Skin epidermis (tissue), 12 donors: ENCODE data around the gene BPIFB6.

Experiments used
- H3K27ac ChIP-seq, 21 experiments: fragments of 200-600 bp; sonication (generic) in 11 of 21; one replicate each; pipeline ENCODE4 v1.5.0; 2020; ENCODE audit warnings: mild to moderate bottlenecking in 3 of 21, inconsistent platforms in 2 of 21, moderate library complexity in 2 of 21
- H3K4me3 ChIP-seq, 7 experiments: fragments of 200-600 bp; sonication (generic) in 2 of 7; one replicate each; pipeline ENCODE4 v1.5.0; 2020; ENCODE audit warnings: inconsistent platforms in 2 of 7, mild to moderate bottlenecking in 2 of 7, moderate library complexity in 1 of 7

The BPIFB6 gene

DNA sequence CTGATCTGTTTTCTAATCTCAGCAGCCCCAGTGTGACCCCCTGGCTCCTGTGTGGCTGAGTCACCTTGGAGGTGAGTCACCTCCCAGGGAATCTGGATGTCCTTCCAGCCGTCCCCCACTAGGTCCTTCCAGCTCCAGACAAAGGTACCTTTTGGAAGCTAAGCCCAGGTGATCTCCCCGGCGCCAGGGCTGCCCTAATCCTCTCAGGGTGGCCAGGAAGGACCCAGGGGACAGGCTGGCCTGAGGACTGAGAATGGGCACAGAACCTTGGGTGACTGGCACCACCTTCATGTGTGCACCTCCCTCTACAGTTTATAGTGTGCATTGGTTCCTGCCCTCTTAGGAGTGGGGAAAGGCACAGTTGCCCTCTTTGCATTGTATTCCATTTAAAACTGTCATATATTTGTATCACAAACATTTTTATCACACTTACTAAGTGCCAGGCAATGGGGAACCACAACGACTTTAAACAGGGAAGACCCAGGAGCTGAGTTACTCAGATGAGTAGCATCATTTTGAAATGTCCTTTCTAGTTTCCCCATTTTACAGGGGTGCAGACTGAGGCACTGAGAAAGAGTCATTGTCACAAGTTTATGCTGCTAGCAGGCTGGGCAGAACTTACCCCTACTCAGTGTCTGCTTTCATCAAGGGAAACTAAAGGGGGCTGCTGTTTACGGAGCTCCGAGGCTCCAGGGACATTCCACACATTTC lies 45.4 kb downstream of the BPIFB6 start:
- H3K27ac ChIP-seq, result no peak overlapping the region

DNA sequence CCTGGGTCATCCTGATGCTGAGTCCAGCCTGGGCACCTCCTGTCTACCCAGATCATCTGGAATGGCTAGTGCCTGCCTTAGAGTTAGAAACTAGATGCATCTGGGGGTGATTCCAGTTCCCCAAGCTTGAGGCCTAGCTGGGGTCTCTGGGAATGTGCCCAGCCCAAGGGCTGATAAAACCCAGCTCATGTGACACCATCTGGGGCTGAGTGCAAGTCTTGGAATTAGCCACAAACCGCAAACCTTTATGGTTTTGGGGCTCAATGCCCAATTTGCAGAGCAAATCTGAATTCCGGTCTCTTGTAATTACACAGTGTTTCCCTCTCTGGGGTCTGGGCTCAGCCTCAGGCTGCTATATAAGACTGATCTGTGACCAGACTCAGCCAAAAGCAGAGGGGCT lies 47.8 kb downstream of the BPIFB6 start, which contains the start of gene BPIFB4:
Gene BPIFB4, plus strand, starts transcription at position 385 of the 400 bp plus-strand sequence. CDS start 1,884 bp downstream, outside the sequence.
- no peak within 1 kb of the TSS for H3K4me3 ChIP-seq
- no peak within 1 kb of the TSS for H3K27ac ChIP-seq

More for the DNA sequence above, 45.4 kb downstream of the BPIFB6 start:
- no peak overlapping the region for H3K4me3 ChIP-seq

DNA sequence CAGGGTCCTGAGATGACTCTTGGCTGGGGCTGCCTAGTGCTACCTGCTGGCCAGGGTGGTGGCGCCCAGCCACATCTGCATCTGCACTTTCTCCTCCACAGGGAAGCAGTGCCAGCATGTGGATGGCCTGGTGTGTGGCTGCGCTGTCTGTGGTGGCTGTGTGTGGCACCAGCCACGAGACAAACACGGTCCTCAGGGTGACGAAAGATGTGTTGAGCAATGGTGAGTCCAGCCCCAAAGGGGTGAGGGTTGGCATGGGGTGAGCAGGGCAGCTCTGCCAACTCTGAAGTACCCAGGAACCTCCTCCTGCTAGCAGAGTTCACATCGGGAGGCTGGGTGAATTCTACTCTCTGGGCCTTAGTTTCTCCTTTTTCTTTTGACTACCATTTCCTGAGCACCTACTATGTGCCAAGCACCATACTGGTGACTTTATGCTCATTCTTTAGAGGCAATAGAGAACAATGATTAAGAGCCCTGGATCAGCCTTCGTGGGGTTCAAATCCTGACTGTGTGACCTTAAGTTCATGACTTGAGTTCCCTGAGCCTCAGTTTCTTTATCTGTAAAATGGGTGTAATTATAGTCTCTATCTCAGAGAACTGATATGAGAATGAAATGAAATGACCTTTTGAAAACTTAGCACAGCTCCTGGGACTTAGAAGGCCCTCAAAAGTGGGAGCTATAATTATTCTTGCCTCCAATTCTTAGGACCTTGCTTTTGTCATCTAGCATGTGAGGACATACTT lies 50.1 kb downstream of the BPIFB6 start:
- H3K4me3 ChIP-seq, result no peak overlapping the region
- no peak overlapping the region for H3K27ac ChIP-seq

DNA sequence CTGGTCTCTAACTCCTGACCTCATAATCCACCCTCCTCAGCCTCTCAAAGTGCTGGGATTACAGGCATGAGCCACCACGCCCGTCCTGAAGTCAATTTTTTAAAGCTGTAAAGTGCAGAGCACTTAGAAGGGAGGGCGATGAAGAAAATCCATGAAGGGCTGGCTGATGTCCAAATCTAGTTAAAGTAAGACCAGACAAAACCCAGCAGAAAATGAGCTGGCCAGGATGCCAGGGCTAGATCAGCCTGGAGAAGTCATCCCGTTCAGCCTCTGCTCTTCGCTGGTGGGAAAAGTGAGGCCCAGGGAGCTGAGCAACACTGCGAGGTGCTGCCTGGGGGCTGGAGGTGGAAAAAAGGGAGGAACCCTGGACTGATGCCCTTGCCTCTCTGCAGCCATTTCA lies 51.1 kb downstream of the BPIFB6 start:
- Histone ChIP-seq H3K4me3 (no peak overlapping the region), H3K27ac (no peak overlapping the region)

DNA sequence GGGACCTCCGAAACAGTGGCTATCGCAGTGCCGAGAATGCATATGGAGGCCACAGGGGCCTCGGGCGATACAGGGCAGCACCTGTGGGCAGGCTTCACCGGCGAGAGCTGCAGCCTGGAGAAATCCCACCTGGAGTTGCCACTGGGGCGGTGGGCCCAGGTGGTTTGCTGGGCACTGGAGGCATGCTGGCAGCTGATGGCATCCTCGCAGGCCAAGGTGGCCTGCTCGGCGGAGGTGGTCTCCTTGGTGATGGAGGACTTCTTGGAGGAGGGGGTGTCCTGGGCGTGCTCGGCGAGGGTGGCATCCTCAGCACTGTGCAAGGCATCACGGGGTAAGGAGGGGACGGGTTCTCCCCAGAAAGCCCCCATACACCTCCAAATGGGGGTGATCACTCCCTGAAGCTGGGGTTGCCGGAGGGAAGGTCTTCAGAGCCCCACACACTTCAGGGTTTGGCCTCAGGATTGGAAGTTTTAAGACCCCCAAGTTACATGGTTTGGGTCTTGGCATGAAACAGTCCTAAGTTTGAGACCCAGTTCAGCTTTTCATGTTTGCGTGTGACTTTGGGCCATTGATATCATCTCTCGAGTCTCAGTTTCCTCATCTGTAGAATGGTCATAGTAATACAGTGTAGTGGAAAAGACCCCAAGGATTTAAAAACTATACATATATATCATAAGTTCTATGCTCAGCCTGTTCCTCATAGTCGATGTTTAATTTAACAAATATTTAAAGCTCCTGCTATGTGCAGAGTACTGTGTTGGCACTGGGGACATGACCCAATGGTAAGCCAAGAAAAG lies 52.3 kb downstream of the BPIFB6 start:
- H3K27ac ChIP-seq, result no peak overlapping the region
- H3K4me3 ChIP-seq, result no peak overlapping the region

DNA sequence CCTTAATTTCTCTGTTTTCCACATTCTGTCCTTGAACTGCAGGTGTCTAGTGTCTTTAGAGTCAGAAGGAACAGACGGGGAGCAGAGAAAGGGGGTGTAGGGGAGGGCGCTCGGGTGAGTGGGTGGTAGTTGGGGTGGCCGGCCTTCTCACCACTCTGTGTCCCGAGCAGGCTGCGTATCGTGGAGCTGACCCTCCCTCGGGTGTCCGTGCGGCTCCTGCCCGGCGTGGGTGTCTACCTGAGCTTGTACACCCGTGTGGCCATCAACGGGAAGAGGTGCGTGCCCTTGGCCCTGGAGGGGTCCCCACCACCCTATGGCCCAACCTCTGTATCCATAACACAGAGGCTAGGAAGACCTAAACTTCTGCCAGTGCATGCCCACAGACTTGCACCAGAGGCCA lies 53.3 kb downstream of the BPIFB6 start:
- Histone ChIP-seq H3K27ac (no peak overlapping the region), H3K4me3 (no peak overlapping the region)

DNA sequence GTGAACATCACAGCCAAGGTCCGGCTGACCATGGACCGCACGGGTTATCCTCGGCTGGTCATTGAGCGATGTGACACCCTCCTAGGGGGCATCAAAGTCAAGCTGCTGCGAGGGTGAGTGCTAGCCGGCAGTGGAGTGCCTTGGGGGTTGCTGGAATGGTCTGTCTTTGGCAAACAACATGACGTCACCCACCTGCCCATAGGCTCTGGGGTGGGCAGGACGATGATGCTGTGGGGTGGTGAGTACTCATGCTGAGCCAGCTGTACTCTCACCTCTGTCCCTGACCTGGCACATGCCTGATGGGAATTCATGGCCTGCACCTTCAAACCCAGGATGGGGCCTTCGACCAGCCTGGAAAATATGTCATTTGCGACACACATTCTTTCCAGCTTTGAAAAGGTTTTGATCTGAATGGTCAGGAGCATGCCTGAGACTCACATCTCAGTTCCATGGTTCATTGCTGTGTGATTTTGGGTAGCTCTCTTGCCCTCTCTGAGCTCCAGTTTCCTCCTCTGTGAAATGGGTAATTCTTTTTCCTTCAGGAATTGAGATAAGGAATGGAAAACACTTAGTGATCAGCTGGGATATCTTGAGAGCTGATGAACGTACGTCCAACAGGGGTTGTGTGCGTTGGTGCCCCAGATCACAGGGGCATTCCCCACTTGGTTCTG lies 54.7 kb downstream of the BPIFB6 start:
- no peak overlapping the region for H3K4me3 ChIP-seq
- H3K27ac ChIP-seq, result no peak overlapping the region

DNA sequence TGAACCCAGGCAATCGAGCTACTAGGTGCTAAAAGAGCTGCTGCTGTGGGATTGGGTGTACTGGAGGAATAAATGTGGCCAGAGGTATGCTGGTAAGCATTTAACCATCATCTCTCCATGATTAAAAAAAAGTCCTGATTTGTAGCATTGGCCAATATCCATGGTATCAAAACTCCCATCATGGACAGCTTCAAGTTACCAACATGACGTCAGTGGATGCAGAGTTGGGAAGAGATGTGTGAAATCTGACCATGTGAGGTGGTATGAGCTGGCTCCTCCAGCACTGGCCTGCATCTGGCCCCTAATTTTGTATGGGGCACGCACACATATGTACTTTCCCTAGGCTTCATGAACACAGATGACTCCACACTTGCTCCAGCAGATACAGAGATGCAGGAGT lies 59.7 kb downstream of the BPIFB6 start:
- no peak overlapping the region for H3K4me3 ChIP-seq
- no peak overlapping the region for H3K27ac ChIP-seq

DNA sequence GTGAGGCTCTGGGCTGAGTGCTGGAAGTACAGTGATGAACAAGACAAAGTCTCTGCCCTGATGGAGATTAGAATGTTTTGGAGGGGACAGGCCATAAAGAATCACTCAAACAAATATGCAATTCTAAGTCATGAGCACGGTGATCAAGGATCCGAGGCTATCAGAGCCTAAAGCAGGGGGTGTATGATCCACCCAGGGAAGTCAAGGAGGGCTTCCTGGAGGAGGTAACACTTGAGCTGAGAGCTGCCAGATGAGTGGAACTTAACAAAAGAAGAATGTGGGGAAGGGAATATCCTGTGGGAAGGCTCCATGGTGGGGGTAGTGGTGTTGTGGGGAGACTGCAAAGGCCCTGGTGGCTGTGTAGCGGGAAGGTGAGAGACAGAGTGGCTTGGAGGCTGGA lies 60.2 kb downstream of the BPIFB6 start:
- H3K27ac ChIP-seq, result no peak overlapping the region

DNA sequence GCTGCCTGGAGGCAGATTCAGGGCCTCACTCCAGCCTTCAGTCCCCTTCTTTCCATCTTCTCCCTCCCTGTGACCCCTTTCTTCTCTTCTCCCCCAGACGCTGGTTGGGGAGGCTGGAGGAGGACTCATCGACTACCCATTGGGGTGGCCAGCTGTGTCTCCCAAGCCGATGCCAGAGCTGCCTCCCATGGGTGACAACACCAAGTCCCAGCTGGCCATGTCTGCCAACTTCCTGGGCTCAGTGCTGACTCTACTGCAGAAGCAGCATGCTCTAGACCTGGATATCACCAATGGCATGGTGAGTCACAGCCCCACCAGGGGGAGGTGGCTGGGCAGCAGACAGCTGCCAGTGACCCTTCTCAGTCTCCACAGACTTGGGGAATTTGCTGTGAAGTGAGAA lies 60.9 kb downstream of the BPIFB6 start:
- Histone ChIP-seq H3K27ac (no peak overlapping the region), H3K4me3 (no peak overlapping the region)

More for the DNA sequence above, 60.2 kb downstream of the BPIFB6 start:
- H3K4me3 ChIP-seq, result no peak overlapping the region

DNA sequence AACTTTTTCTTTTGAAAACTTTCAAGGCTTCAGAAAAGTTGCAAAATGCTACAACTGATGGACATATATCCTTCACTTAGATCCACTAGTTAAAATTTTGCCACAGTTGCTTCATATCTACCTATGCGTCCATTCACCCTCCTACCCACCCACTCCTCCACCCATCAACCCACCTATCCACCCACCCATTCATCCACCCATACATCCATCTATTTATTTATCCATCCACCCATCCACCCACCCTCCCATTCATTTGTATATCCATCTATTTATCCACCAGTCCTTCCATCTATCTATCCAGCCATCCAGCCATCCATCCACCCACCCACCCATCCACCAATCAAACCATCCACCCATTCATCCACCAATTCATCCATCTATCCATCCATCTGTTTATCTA lies 61.6 kb downstream of the BPIFB6 start:
- H3K4me3 ChIP-seq, result no peak overlapping the region
- no peak overlapping the region for H3K27ac ChIP-seq

DNA sequence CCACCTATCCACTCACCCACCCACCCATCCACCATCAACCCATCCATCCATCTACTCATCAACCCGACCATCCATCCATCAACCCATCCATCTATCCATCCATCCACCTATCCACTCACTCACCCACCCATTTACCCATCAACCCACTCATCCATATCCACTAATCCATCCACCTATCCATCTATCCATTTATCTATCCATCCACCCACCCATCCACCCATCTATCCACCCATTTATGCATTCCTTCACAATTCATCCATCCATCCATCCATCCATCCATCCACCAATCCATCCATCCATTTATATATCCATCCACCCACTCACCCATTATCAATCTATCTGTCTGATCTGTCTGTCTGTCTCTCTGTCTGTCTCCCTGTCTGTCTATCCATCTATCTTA lies 62.1 kb downstream of the BPIFB6 start:
- H3K27ac ChIP-seq, result no peak overlapping the region
- no peak overlapping the region for H3K4me3 ChIP-seq
